ENCODE data around the gene SLX9.
"Not testable (repeated sequence)": the region's sequence is repeated elsewhere in the genome, so short reads cannot be mapped to it uniquely, and the experiment has no call there.

SLX9 gene

GRCh38 chr21:45021428-45022347 is 81.9 kb downstream of the SLX9 start:
- H3K4me3 ChIP-seq (ENCODE audit: low read depth, low read length): no peak overlapping the region
- no peak for DNase-seq (ENCODE audit: low read depth)

- DNase-seq (ENCODE audit: low read depth): no peak
- no peak overlapping the region for H3K4me3 ChIP-seq (ENCODE audit: low read depth, low read length)
Observed at GRCh38 chr21:45022348-45022675, 82.5 kb downstream of the SLX9 start.

DNA sequence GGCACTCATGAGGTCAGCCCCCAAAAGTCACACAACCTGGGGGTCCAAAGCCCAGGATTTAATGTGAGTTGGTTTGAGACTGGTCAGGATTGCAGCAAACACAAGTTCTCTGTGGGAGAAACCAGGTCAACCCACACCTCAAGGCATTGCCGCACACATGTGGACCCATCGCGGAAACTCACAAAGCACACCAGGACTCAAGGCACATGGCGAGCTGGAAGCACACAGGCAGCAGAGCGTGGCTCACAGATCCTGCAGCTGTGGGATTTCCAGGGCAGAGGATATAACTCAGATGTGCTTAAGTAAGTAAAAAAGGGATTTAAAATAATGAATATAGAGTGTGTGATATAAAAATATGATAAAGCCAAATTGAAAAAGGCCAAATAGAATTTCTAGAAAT is 82.9 kb downstream of the SLX9 start:
- DNase-seq (ENCODE audit: low read depth): no peak
- no peak overlapping the region for H3K4me3 ChIP-seq (ENCODE audit: low read depth, low read length)

DNA sequence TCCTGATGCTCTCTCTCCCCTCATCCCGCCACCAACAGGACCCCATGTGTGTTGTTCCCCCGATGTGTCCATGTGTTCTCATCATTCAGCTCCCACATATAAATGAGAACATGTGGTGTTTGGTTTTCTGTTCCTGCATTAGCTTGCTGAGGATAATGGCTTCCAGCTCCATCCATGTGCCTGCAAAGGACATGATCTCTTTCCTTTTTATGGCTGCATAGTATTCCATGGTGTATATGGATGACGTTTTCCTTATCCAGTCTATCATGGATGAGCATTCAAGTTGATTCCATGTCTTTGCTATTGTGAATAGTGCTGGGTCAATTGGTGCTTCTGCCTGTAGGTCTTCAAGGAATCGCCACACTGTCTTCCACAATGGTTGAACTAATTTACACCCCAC is 84.7 kb downstream of the SLX9 start:
- DNase-seq (ENCODE audit: low read depth); H3K4me3 ChIP-seq (ENCODE audit: low read depth, low read length): not testable (repeated sequence)

GRCh38 chr21:45026066-45026745 is 86.4 kb downstream of the SLX9 start:
- no peak overlapping the region for H3K4me3 ChIP-seq (ENCODE audit: low read depth, low read length)
- no peak for DNase-seq (ENCODE audit: low read depth)

All from skeletal muscle cell (primary cell).